Mucosa of stomach (tissue), 1 donor: Measurements from ENCODE around the gene LMCD1.

Source experiments
- H3K27me3 ChIP-seq: one replicate; pipeline ENCODE4 v1.7.0; 2013; ENCODE audit warnings: mild to moderate bottlenecking, low read length; ENCODE audit not compliant: control insufficient read depth, insufficient read depth
- H3K36me3 ChIP-seq: one replicate; pipeline ENCODE4 v1.7.0; 2013; ENCODE audit warnings: low read length; ENCODE audit not compliant: control insufficient read depth, insufficient read depth
- H3K4me1 ChIP-seq: one replicate; pipeline ENCODE4 v1.7.0; 2013; ENCODE audit warnings: mild to moderate bottlenecking, low read length; ENCODE audit not compliant: control insufficient read depth, insufficient read depth
- H3K4me3 ChIP-seq: one replicate; pipeline ENCODE4 v1.7.0; 2013; ENCODE audit warnings: low read length
- H3K9ac ChIP-seq: one replicate; pipeline ENCODE4 v1.7.0; 2013; ENCODE audit warnings: mild to moderate bottlenecking, low read length, moderate library complexity
- H3K9me3 ChIP-seq: one replicate; pipeline ENCODE4 v1.7.0; 2013; ENCODE audit warnings: mild to moderate bottlenecking, low read length, moderate library complexity; ENCODE audit not compliant: control insufficient read depth
- donor health status: Pancreatic carcinoma.

The LMCD1 gene

GRCh38 chr3:8499181-8499611 lies 2.4 kb upstream of the LMCD1 start:
- no peak overlapping the region for H3K9ac ChIP-seq
- peaks cover 40% of the 10 kb centered on the region for H3K4me1 ChIP-seq
- H3K4me3 ChIP-seq: no peak overlapping the region
- no peaks in the 10 kb centered on the region for H3K9me3 ChIP-seq
- H3K36me3 ChIP-seq: no peaks in the 10 kb centered on the region
- no peaks in the 10 kb centered on the region for H3K27me3 ChIP-seq

GRCh38 chr3:8500319-8500988 lies 1.2 kb upstream of the LMCD1 start:
- H3K9ac ChIP-seq: peak overlapping the region; percentile 23
- no peaks in the 10 kb centered on the region for H3K36me3 ChIP-seq
- no peaks in the 10 kb centered on the region for H3K9me3 ChIP-seq
- H3K27me3 ChIP-seq: no peaks in the 10 kb centered on the region
- H3K4me1 ChIP-seq: peaks cover 46% of the 10 kb centered on the region
- H3K4me3 ChIP-seq: no peak overlapping the region

- Histone ChIP-seq H3K27me3 (no peaks in the 10 kb centered on the region), H3K4me1 (peaks cover 52% of the 10 kb centered on the region), H3K4me3 (peak overlapping the region; percentile 60), H3K36me3 (no peaks in the 10 kb centered on the region), H3K9me3 (no peaks in the 10 kb centered on the region), H3K9ac (peak overlapping the region; percentile 78)
Observed at GRCh38 chr3:8500989-8501370, 643 bp upstream of the LMCD1 start.

- Histone ChIP-seq H3K36me3 (no peaks in the 10 kb centered on the region), H3K27me3 (no peaks in the 10 kb centered on the region), H3K4me1 (peaks cover 52% of the 10 kb centered on the region), H3K9me3 (no peaks in the 10 kb centered on the region), H3K9ac (no peak overlapping the region), H3K4me3 (no peak overlapping the region)
Observed at GRCh38 chr3:8503461-8503860, 1.8 kb downstream of the LMCD1 start.

- no peak overlapping the region for H3K9ac ChIP-seq
- H3K9me3 ChIP-seq: no peaks in the 10 kb centered on the region
- H3K4me3 ChIP-seq: no peak overlapping the region
- no peaks in the 10 kb centered on the region for H3K36me3 ChIP-seq
- no peaks in the 10 kb centered on the region for H3K27me3 ChIP-seq
- H3K4me1 ChIP-seq: peaks cover 52% of the 10 kb centered on the region
Observed at GRCh38 chr3:8503871-8504610, 2.4 kb downstream of the LMCD1 start.

GRCh38 chr3:8504611-8504973 lies 3.0 kb downstream of the LMCD1 start:
- Histone ChIP-seq H3K36me3 (no peaks in the 10 kb centered on the region), H3K9ac (no peak overlapping the region), H3K4me3 (no peak overlapping the region), H3K4me1 (peaks cover 51% of the 10 kb centered on the region), H3K9me3 (no peaks in the 10 kb centered on the region), H3K27me3 (no peaks in the 10 kb centered on the region)

- Histone ChIP-seq H3K9ac (no peak overlapping the region), H3K4me1 (peaks cover 48% of the 10 kb centered on the region), H3K9me3 (no peaks in the 10 kb centered on the region), H3K27me3 (no peaks in the 10 kb centered on the region), H3K36me3 (no peaks in the 10 kb centered on the region), H3K4me3 (no peak overlapping the region)
Observed at GRCh38 chr3:8505621-8506020, 4.0 kb downstream of the LMCD1 start.

- Histone ChIP-seq H3K9me3 (no peaks in the 10 kb centered on the region), H3K27me3 (no peaks in the 10 kb centered on the region), H3K9ac (no peak overlapping the region), H3K36me3 (no peaks in the 10 kb centered on the region), H3K4me1 (peaks cover 42% of the 10 kb centered on the region), H3K4me3 (no peak overlapping the region)
Observed at GRCh38 chr3:8506571-8507061, 5.0 kb downstream of the LMCD1 start.

- H3K4me1 ChIP-seq: peaks cover 41% of the 10 kb centered on the region
- no peak overlapping the region for H3K4me3 ChIP-seq
- no peaks in the 10 kb centered on the region for H3K36me3 ChIP-seq
- no peak overlapping the region for H3K9ac ChIP-seq
- H3K9me3 ChIP-seq: no peaks in the 10 kb centered on the region
- no peaks in the 10 kb centered on the region for H3K27me3 ChIP-seq
Observed at GRCh38 chr3:8507496-8507895, 5.9 kb downstream of the LMCD1 start.

GRCh38 chr3:8509961-8510360 lies 8.3 kb downstream of the LMCD1 start:
- Histone ChIP-seq H3K27me3 (no peaks in the 10 kb centered on the region), H3K9ac (no peak overlapping the region), H3K4me1 (peaks cover 29% of the 10 kb centered on the region), H3K4me3 (no peak overlapping the region), H3K9me3 (no peaks in the 10 kb centered on the region), H3K36me3 (no peaks in the 10 kb centered on the region)

GRCh38 chr3:8512234-8512633 lies 10.6 kb downstream of the LMCD1 start:
- Histone ChIP-seq H3K4me1 (peaks cover 10% of the 10 kb centered on the region), H3K4me3 (no peak overlapping the region), H3K27me3 (no peaks in the 10 kb centered on the region), H3K9me3 (no peaks in the 10 kb centered on the region), H3K36me3 (no peaks in the 10 kb centered on the region), H3K9ac (no peak overlapping the region)

GRCh38 chr3:8516047-8516661 lies 14.5 kb downstream of the LMCD1 start:
- Histone ChIP-seq H3K4me1 (no peaks in the 10 kb centered on the region), H3K9me3 (no peaks in the 10 kb centered on the region), H3K4me3 (no peak overlapping the region), H3K36me3 (no peaks in the 10 kb centered on the region), H3K27me3 (no peaks in the 10 kb centered on the region), H3K9ac (no peak overlapping the region)
